ENCODE measurements around the gene TACSTD2. TPM values are rescaled to one million over a fixed set of nuclear protein-coding genes. Genes with fewer than 3 reads are reported as not detected.

TACSTD2 gene
- polyA plus RNA-seq, 1 experiment, result 0.16 TPM

DNA sequence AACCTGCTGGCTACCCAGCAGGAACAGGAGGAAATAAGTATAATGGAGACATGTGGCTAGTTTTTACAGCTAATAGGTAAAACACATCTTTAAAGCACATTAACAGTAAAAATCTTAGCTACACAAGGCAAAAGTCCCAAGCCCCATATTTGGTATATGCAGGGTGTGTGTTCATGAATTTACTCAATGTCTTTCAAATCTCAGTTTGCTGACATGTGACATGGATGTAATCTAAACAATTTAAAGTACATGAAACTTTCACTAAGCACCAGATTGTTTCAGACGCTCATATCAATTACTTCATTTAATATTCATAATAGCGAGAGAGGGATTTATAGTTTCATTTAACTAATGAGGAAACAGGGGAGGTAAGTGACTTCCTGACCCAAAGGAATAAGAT lies 3.9 kb downstream of the TACSTD2 start:
- H3K36me3 ChIP-seq (ENCODE audit: control insufficient read depth, insufficient read depth, low read length), result no peaks in the 10 kb centered on the region
- H3K4me3 ChIP-seq (ENCODE audit: low read depth, low read length), result no peak overlapping the region
- CTCF ChIA-PET, result no interaction called here
- DNase-seq (ENCODE audit: low read depth), result no peak
- TF ChIP-seq, protein P1, sequence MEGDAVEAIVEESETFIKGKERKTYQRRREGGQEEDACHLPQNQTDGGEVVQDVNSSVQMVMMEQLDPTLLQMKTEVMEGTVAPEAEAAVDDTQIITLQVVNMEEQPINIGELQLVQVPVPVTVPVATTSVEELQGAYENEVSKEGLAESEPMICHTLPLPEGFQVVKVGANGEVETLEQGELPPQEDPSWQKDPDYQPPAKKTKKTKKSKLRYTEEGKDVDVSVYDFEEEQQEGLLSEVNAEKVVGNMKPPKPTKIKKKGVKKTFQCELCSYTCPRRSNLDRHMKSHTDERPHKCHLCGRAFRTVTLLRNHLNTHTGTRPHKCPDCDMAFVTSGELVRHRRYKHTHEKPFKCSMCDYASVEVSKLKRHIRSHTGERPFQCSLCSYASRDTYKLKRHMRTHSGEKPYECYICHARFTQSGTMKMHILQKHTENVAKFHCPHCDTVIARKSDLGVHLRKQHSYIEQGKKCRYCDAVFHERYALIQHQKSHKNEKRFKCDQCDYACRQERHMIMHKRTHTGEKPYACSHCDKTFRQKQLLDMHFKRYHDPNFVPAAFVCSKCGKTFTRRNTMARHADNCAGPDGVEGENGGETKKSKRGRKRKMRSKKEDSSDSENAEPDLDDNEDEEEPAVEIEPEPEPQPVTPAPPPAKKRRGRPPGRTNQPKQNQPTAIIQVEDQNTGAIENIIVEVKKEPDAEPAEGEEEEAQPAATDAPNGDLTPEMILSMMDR (IDR thresholded peaks at IDR 0.05; ENCODE audit: insufficient read depth, low read depth, low read length), result no peak
- H3K27me3 ChIP-seq (ENCODE audit: control insufficient read depth, insufficient read depth, low read length), result peaks cover 35% of the 10 kb centered on the region
- POLR2A ChIA-PET, result no interaction called here

DNA sequence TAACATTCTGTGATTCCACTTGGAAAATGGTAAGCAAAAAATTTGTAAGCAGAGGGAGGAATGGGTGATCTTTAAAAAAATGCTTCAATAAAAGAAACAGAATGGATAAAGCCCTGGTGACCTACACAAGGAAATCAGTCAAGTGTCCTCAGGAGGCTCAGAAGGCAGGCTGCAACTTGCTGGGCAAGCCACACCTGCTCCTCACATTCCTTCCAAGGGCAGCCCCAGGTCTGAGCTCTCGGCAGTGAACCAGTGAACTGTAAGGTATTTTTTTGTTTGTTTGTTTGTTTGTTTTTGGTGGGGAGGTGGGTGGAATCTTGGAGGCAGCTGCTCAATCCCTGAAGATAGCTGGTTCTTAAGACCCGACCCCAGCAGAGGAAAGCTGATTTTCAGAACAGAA lies 4.4 kb downstream of the TACSTD2 start:
- ChIA-PET POLR2A (no interaction called here), CTCF (interaction anchor here (1.6 kb wide), 1 partner anchor 79 kb away, joined by 4 read pairs; no protein-coding TSS in a partner anchor)
- peaks cover 35% of the 10 kb centered on the region for H3K27me3 ChIP-seq (ENCODE audit: control insufficient read depth, insufficient read depth, low read length)

DNA sequence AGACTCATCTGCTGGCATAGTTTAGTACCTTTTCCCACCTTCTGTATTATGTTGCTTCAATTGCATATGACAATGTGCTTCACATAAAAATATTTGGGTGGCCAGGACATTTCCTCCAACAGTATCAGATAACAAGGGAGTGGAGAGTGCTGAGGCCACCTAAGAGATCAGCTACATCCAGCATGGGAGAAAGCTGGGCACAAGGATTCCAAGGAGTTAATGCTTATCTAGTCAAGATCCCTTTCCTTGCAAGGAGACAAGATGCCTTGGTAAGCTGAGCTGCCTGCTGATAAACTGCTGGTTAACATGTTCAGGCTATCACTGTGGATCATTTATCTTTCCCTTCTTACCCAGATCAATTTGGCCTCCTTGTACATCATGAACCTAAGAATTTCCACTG lies 5.4 kb downstream of the TACSTD2 start:
- no peak overlapping the region for H3K4me3 ChIP-seq (ENCODE audit: low read depth, low read length)
- TF ChIP-seq, protein P1 (IDR thresholded peaks at IDR 0.05; ENCODE audit: insufficient read depth, low read depth, low read length), result no peak
- ChIA-PET CTCF (interaction anchor here (0.9 to 1.6 kb wide), 3 partner anchors 19 to 81 kb away, joined by 3 to 4 read pairs (median 3); no protein-coding TSS in a partner anchor), POLR2A (no interaction called here)
- no peak for DNase-seq (ENCODE audit: low read depth)
- peaks cover 31% of the 10 kb centered on the region for H3K27me3 ChIP-seq (ENCODE audit: control insufficient read depth, insufficient read depth, low read length)
- no peaks in the 10 kb centered on the region for H3K36me3 ChIP-seq (ENCODE audit: control insufficient read depth, insufficient read depth, low read length)

More for the DNA sequence above, 4.4 kb downstream of the TACSTD2 start:
- TF ChIP-seq, protein P1 (IDR thresholded peaks at IDR 0.05; ENCODE audit: insufficient read depth, low read depth, low read length), result no peak
- H3K4me3 ChIP-seq (ENCODE audit: low read depth, low read length), result no peak overlapping the region
- no peaks in the 10 kb centered on the region for H3K36me3 ChIP-seq (ENCODE audit: control insufficient read depth, insufficient read depth, low read length)
- no peak for DNase-seq (ENCODE audit: low read depth)

DNA sequence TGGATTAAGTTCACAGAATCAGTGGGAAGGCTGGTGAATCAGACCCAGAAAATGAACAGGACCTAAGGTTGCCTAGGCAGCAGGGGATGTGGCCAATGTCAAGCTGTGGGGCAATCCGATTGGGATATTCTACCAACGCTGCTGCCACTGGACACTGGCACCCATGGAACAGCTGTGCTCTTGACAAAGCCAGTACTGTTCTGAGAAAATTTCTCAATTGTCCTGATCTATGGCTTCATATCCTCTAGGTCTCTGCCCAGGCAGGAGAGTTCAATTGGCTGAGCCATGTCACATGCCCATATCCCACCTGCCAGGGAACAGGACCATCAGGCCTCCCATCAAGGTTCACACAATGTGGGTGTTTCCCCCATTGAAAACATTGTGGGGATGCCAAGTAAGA lies 6.2 kb downstream of the TACSTD2 start:
- no peak overlapping the region for H3K4me3 ChIP-seq (ENCODE audit: low read depth, low read length)
- DNase-seq (ENCODE audit: low read depth), result no peak
- CTCF ChIA-PET, result interaction anchor here (1.6 kb wide), 1 partner anchor 81 kb away, joined by 4 read pairs; no protein-coding TSS in a partner anchor
- POLR2A ChIA-PET, result no interaction called here
- peaks cover 27% of the 10 kb centered on the region for H3K27me3 ChIP-seq (ENCODE audit: control insufficient read depth, insufficient read depth, low read length)
- TF ChIP-seq, protein P1 (IDR thresholded peaks at IDR 0.05; ENCODE audit: insufficient read depth, low read depth, low read length), result no peak
- no peaks in the 10 kb centered on the region for H3K36me3 ChIP-seq (ENCODE audit: control insufficient read depth, insufficient read depth, low read length)

DNA sequence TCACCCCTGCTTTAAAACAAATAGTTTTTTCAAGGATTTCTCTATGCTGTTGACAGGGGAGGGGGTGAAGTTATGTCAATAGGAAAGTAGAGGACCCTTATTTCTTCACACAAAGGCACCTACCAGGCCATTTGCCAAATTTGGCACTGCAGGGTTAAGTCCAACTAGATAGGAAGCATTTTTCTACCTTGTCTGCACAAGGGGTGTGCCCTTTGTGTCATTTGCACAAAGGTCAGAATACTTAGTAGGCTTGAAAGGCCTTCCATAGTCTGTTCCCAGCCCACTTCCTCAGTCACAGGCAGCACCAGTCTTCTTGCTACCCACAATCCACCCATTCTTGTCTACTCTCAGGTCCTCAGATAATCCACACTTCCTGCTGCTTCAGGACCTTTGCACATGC lies 7.0 kb downstream of the TACSTD2 start:
- TF ChIP-seq, protein P1 (IDR thresholded peaks at IDR 0.05; ENCODE audit: insufficient read depth, low read depth, low read length), result no peak
- ChIA-PET POLR2A (no interaction called here), CTCF (no interaction called here)

More for the DNA sequence above, 7.0 kb downstream of the TACSTD2 start:
- Histone ChIP-seq H3K27me3 (ENCODE audit: control insufficient read depth, insufficient read depth, low read length) (peaks cover 29% of the 10 kb centered on the region), H3K36me3 (ENCODE audit: control insufficient read depth, insufficient read depth, low read length) (no peaks in the 10 kb centered on the region), H3K4me3 (ENCODE audit: low read depth, low read length) (no peak overlapping the region)
- DNase-seq (ENCODE audit: low read depth), result no peak
